ENCODE results near the gene NCK2.

The NCK2 gene

DNA sequence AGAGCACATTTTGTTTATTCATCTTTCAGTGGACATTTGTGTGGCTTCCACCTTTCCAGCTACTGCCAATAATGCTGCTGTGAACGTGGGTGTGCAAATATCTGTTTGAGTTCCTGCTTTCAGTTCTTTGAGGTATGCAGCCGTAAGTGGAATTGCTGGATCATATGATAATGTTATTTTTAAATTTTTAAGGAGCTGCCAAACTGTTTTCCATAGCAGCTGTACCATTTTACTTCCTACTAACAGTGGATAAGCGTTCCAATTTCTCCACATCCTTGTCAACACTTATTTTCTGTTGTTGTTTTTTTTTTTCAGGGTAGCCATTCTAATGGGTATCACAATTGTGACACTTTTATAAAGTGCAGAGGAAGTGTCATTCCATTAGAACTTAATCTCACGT lies 162.5 kb downstream of the NCK2 start:
- Histone ChIP-seq H3K9me2 (ENCODE audit: low read depth, low read length) (no peaks in the 10 kb centered on the region), H3K27me3 (ENCODE audit: insufficient read depth, low read length) (no peaks in the 10 kb centered on the region), H3K4me3 (ENCODE audit: low read depth, low read length, poor library complexity, severe bottlenecking) (no peak overlapping the region), H3K4me1 (ENCODE audit: insufficient read depth, low read length, severe bottlenecking) (no peaks in the 10 kb centered on the region), H4K20me1 (ENCODE audit: insufficient read depth, low read length) (no peaks in the 10 kb centered on the region), H3K27ac (ENCODE audit: low read depth, low read length, poor library complexity, severe bottlenecking) (no peak overlapping the region), H3K4me2 (ENCODE audit: low read length) (no peak overlapping the region), H3F3A (ENCODE audit: insufficient read depth, low read length) (no peaks in the 10 kb centered on the region), H3K79me2 (ENCODE audit: insufficient read depth, low read length) (no peaks in the 10 kb centered on the region), H2AFZ (ENCODE audit: low read length) (no peak overlapping the region), H3K9ac (ENCODE audit: low read length) (no peak overlapping the region), H3K9me3 (ENCODE audit: low read length) (no peaks in the 10 kb centered on the region), H3K36me3 (ENCODE audit: insufficient read depth, low read length) (no peaks in the 10 kb centered on the region)
- TF ChIP-seq, protein P1, sequence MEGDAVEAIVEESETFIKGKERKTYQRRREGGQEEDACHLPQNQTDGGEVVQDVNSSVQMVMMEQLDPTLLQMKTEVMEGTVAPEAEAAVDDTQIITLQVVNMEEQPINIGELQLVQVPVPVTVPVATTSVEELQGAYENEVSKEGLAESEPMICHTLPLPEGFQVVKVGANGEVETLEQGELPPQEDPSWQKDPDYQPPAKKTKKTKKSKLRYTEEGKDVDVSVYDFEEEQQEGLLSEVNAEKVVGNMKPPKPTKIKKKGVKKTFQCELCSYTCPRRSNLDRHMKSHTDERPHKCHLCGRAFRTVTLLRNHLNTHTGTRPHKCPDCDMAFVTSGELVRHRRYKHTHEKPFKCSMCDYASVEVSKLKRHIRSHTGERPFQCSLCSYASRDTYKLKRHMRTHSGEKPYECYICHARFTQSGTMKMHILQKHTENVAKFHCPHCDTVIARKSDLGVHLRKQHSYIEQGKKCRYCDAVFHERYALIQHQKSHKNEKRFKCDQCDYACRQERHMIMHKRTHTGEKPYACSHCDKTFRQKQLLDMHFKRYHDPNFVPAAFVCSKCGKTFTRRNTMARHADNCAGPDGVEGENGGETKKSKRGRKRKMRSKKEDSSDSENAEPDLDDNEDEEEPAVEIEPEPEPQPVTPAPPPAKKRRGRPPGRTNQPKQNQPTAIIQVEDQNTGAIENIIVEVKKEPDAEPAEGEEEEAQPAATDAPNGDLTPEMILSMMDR (IDR thresholded peaks at IDR 0.05; ENCODE audit: low read length) = no peak
- no peak for TF ChIP-seq EZH2 (IDR thresholded peaks at IDR 0.05; ENCODE audit: borderline replicate concordance, low read length)

DNA sequence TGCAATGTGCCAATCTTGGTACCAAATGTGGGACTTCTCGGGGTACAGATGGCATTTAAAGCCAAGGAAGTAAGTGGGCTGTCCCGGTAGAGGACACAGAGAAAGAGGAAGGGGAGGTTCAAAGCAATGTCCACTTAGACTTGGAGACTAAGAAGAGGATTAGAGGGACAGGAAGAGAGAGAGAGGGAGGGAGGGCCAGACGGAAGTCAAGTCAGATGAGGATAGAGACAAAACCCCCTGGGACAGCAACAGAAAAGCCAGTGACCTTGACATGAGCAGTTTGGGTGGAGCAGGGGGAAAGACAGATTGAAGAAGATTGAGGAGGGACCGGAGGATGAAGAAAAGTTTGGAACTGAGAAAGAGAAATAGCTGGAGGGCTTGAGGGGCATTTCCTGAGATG lies 164.5 kb downstream of the NCK2 start:
- H3K4me1 ChIP-seq (ENCODE audit: insufficient read depth, low read length, severe bottlenecking) = no peaks in the 10 kb centered on the region
- H3K36me3 ChIP-seq (ENCODE audit: insufficient read depth, low read length) = no peaks in the 10 kb centered on the region
- no peaks in the 10 kb centered on the region for H3F3A ChIP-seq (ENCODE audit: insufficient read depth, low read length)
- no peaks in the 10 kb centered on the region for H3K79me2 ChIP-seq (ENCODE audit: insufficient read depth, low read length)
- no peak overlapping the region for H3K27ac ChIP-seq (ENCODE audit: low read depth, low read length, poor library complexity, severe bottlenecking)
- no peak overlapping the region for H3K9ac ChIP-seq (ENCODE audit: low read length)
- TF ChIP-seq EZH2 (IDR thresholded peaks at IDR 0.05; ENCODE audit: borderline replicate concordance, low read length) = no peak
- TF ChIP-seq, protein P1 (IDR thresholded peaks at IDR 0.05; ENCODE audit: low read length) = no peak
- no peaks in the 10 kb centered on the region for H3K9me3 ChIP-seq (ENCODE audit: low read length)
- H3K4me3 ChIP-seq (ENCODE audit: low read depth, low read length, poor library complexity, severe bottlenecking) = no peak overlapping the region
- H2AFZ ChIP-seq (ENCODE audit: low read length) = no peak overlapping the region
- H3K27me3 ChIP-seq (ENCODE audit: insufficient read depth, low read length) = 0 out of 2 replicates have a peak, but pooled peaks cover 4% of the 10 kb centered on the region
- no peaks in the 10 kb centered on the region for H4K20me1 ChIP-seq (ENCODE audit: insufficient read depth, low read length)
- no peak overlapping the region for H3K4me2 ChIP-seq (ENCODE audit: low read length)
- H3K9me2 ChIP-seq (ENCODE audit: low read depth, low read length) = no peaks in the 10 kb centered on the region

DNA sequence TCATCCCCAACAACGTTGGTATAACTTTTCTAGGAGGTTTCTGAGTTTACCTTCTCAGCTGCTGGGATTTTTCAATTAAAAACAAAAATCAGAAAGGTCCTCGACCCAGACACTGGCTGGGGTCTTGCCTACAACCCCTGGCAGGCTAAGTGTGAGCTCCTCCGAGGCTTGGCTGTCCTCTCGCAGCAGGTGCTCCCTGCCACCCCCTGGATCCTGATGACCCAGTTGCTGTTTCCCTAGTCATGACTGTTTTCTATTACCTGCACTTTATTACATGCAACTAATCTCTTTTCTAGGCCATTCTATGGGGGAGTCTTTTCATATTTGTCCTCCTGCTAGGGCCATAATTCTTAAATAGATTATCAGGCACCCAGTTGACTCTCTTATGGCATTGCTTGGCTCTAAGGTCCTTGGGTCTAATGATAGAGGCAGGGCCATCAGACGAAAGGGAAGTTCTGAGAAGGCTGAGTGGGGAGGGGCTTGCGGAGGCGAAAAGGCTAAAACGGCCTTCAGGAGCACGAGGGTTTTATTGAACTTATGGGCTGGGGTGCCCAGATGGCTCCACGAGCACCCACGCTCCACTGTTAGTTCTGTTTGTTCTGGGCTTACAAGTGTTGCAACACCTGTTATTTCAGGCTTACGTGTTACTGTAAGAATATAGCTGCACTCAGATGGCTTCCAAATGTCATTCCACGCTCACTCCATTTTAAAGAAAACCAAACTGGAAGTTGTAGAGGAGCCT lies 166.0 kb downstream of the NCK2 start:
- Histone ChIP-seq H3K4me3 (ENCODE audit: low read depth, low read length, poor library complexity, severe bottlenecking) (no peak overlapping the region), H3K9me3 (ENCODE audit: low read length) (no peaks in the 10 kb centered on the region), H3K79me2 (ENCODE audit: insufficient read depth, low read length) (no peaks in the 10 kb centered on the region), H3K9ac (ENCODE audit: low read length) (no peak overlapping the region), H3K27me3 (ENCODE audit: insufficient read depth, low read length) (0 out of 2 replicates have a peak, but pooled peaks cover 8% of the 10 kb centered on the region), H3K27ac (ENCODE audit: low read depth, low read length, poor library complexity, severe bottlenecking) (no peak overlapping the region), H3K4me2 (ENCODE audit: low read length) (no peak overlapping the region), H2AFZ (ENCODE audit: low read length) (no peak overlapping the region), H3K4me1 (ENCODE audit: insufficient read depth, low read length, severe bottlenecking) (no peaks in the 10 kb centered on the region), H4K20me1 (ENCODE audit: insufficient read depth, low read length) (no peaks in the 10 kb centered on the region), H3K9me2 (ENCODE audit: low read depth, low read length) (no peaks in the 10 kb centered on the region), H3F3A (ENCODE audit: insufficient read depth, low read length) (no peaks in the 10 kb centered on the region), H3K36me3 (ENCODE audit: insufficient read depth, low read length) (no peaks in the 10 kb centered on the region)
- TF ChIP-seq, protein P1 (IDR thresholded peaks at IDR 0.05; ENCODE audit: low read length) = no peak
- no peak for TF ChIP-seq EZH2 (IDR thresholded peaks at IDR 0.05; ENCODE audit: borderline replicate concordance, low read length)
